Panc1 (cell line): ENCODE measurements around the gene CSF1. TPM values are rescaled to one million over a fixed set of nuclear protein-coding genes. Genes with fewer than 3 reads are reported as not detected.

Source experiments
- ATAC-seq: fragments of 200-7000 bp; cut with Tn5 transposase; 2 replicates; pipeline ENCODE4 v1.9.1; 2020; ENCODE audit warnings: mild to moderate bottlenecking, moderate library complexity
- BruUV-seq: library from RNA; stranded (reverse); fragments of 400-500 nt; replicated peaks from 2 replicates; lab custom pipeline; 2021; lab: Mats Ljungman, UMichigan
- CTCF ChIA-PET: fragments of 300-600 bp; sonication (Branson Sonifier 250); formaldehyde crosslinking; loops from one replicate; lab custom pipeline; 2022; ENCODE audit warnings: antibody characterized with exemption; lab: Charles Lee
- POLR2A ChIA-PET: fragments of 300-600 bp; sonication (Branson Sonifier 250); formaldehyde crosslinking; loops from one replicate; lab custom pipeline; 2022; ENCODE audit warnings: antibody characterized with exemption; lab: Charles Lee
- DNase-seq: peaks from one replicate; pipeline ENCODE4 v3.0.0-alpha.2; 2010; ENCODE audit warnings: low read depth, low spot score
- H3K27ac ChIP-seq: 2 replicates; pipeline ENCODE4 v1.5.1; 2011; ENCODE audit warnings: mild to moderate bottlenecking, low read length, inconsistent platforms
- H3K27me3 ChIP-seq: fragments of 200-500 bp; sonication (Bioruptor generic); 2 replicates; pipeline ENCODE4 v1.6.0; 2014; ENCODE audit warnings: low read length, inconsistent platforms; ENCODE audit not compliant: control insufficient read depth, insufficient read depth
- H3K36me3 ChIP-seq: fragments of 200-500 bp; sonication (Bioruptor generic); 2 replicates; pipeline ENCODE4 v1.5.1; 2014; ENCODE audit warnings: inconsistent platforms, mild to moderate bottlenecking, low read length, moderate library complexity; ENCODE audit not compliant: control insufficient read depth, insufficient read depth
- H3K4me1 ChIP-seq: 2 replicates; pipeline ENCODE4 v1.5.1; 2011; ENCODE audit warnings: inconsistent platforms, mild to moderate bottlenecking, low read length, moderate library complexity; ENCODE audit not compliant: control insufficient read depth, insufficient read depth
- H3K4me3 ChIP-seq, 2 experiments: 2 replicates each; pipeline ENCODE4 v1.5.1; 2011 to 2012; ENCODE audit warnings: low read depth in 2 of 2, low read length in 2 of 2, mild to moderate bottlenecking in 2 of 2, inconsistent platforms in 1 of 2, moderate library complexity in 1 of 2
- H3K9me3 ChIP-seq: fragments of 200-500 bp; sonication (Bioruptor generic); 2 replicates; pipeline ENCODE4 v1.5.1; 2014; ENCODE audit warnings: low read depth, mild to moderate bottlenecking, inconsistent platforms, low read length, moderate library complexity; ENCODE audit not compliant: control insufficient read depth, insufficient read depth
- POLR2AphosphoS5 ChIP-seq: IDR thresholded peaks from 2 replicates; pipeline ENCODE4 v1.6.1; 2012; ENCODE audit warnings: mild to moderate bottlenecking, low read depth, low read length, moderate library complexity
- SIN3A ChIP-seq: IDR thresholded peaks from 2 replicates; pipeline ENCODE4 v1.6.1; 2012; ENCODE audit warnings: low read depth, mild to moderate bottlenecking, low read length, moderate library complexity, borderline replicate concordance; ENCODE audit not compliant: insufficient read depth
- TCF7L2 ChIP-seq: IDR thresholded peaks from 2 replicates; pipeline ENCODE4 v1.6.1; 2011; ENCODE audit warnings: mild to moderate bottlenecking, low read depth, low read length, inconsistent platforms
- in situ Hi-C: cut with HindIII; loops from 2 replicates; pipeline ENCODE4 v1.10.0; 2016; ENCODE audit warnings: low sequenced_read_pairs, low pct_unique_long_range_greater_than_20kb
- intact Hi-C: fragments of 100-400 bp; cut with micrococcal nuclease; formaldehyde crosslinking; loops from one replicate; pipeline ENCODE4 v1.10.0; 2022; ENCODE audit not compliant: unreplicated experiment
- total RNA-seq: library from RNA; stranded (reverse); gene quantifications from one replicate; pipeline ENCODE4 v1.2.1, GENCODE V29; 2021; ENCODE audit not compliant: unreplicated experiment
- TF ChIP-seq, protein P1 (sequence below), 2 experiments: IDR thresholded peaks; 2 replicates each; pipeline ENCODE4 v1.6.1; 2011 to 2012; ENCODE audit warnings: low read depth in 2 of 2, control low read depth in 1 of 2, low read length in 1 of 2, mild to moderate bottlenecking in 1 of 2, moderate library complexity in 1 of 2; ENCODE audit not compliant: insufficient read depth in 1 of 2
- TF ChIP-seq, protein P2 (sequence below): fragments of 450-650 bp; IDR thresholded peaks from 2 replicates; pipeline ENCODE4 v1.5.1; 2017; ENCODE audit warnings: mild to moderate bottlenecking

CSF1 gene
- total RNA-seq, 1 experiment from 2014 or later: 217 TPM

DNA sequence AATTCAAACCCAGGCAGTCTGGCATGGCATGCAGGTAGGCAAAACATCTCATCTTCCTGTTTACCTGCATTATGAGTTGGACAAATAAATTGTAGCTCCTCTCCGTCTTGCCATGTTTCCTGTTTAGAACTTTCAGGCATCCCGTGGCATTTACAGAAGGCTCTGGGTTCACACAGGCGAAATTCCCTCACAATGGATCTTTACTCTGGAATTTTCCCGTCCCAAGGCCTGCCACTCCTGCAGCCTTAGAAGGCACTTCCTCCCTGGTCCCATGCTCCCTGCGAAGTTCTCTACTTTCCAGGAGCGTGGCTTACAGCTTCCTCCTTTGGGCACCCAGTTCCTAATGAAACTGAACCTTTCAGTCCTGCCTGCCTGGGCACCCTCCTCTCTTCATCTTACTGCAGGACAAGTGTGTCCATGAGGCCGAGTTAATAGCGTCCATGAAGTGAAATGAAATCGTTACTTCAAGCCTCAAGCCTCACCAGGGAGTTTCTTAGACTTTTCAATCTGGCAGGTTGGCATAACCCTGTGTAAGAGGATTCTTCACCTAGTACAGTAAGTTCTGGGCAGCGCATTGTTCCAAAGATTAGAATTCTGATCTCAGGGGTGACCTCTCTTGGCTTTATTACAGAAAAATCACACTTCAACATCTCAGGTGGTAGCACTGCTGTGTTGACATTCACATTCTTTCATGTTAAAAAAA lies 37.1 kb downstream of the CSF1 start:
- no peaks in the 10 kb centered on the region for H3K27me3 ChIP-seq
- no peaks in the 10 kb centered on the region for H3K9me3 ChIP-seq
- no peak overlapping the region for H3K4me3 ChIP-seq
- ChIA-PET CTCF (no interaction called here), POLR2A (no interaction called here)
- DNase-seq (no peak), ATAC-seq (peak; percentile 71)
- intact Hi-C loops (no loop called here), in situ Hi-C loops (no loop called here)
- peaks cover 14% of the 10 kb centered on the region for H3K4me1 ChIP-seq
- TF ChIP-seq, protein P1, sequence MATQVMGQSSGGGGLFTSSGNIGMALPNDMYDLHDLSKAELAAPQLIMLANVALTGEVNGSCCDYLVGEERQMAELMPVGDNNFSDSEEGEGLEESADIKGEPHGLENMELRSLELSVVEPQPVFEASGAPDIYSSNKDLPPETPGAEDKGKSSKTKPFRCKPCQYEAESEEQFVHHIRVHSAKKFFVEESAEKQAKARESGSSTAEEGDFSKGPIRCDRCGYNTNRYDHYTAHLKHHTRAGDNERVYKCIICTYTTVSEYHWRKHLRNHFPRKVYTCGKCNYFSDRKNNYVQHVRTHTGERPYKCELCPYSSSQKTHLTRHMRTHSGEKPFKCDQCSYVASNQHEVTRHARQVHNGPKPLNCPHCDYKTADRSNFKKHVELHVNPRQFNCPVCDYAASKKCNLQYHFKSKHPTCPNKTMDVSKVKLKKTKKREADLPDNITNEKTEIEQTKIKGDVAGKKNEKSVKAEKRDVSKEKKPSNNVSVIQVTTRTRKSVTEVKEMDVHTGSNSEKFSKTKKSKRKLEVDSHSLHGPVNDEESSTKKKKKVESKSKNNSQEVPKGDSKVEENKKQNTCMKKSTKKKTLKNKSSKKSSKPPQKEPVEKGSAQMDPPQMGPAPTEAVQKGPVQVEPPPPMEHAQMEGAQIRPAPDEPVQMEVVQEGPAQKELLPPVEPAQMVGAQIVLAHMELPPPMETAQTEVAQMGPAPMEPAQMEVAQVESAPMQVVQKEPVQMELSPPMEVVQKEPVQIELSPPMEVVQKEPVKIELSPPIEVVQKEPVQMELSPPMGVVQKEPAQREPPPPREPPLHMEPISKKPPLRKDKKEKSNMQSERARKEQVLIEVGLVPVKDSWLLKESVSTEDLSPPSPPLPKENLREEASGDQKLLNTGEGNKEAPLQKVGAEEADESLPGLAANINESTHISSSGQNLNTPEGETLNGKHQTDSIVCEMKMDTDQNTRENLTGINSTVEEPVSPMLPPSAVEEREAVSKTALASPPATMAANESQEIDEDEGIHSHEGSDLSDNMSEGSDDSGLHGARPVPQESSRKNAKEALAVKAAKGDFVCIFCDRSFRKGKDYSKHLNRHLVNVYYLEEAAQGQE (IDR thresholded peaks at IDR 0.05; ENCODE audit: insufficient read depth in 1 of 2, low read depth in 2 of 2, low read length in 1 of 2): no peak
- no peak for TF ChIP-seq POLR2AphosphoS5
- TF ChIP-seq TCF7L2: no peak
- TF ChIP-seq, protein P2, sequence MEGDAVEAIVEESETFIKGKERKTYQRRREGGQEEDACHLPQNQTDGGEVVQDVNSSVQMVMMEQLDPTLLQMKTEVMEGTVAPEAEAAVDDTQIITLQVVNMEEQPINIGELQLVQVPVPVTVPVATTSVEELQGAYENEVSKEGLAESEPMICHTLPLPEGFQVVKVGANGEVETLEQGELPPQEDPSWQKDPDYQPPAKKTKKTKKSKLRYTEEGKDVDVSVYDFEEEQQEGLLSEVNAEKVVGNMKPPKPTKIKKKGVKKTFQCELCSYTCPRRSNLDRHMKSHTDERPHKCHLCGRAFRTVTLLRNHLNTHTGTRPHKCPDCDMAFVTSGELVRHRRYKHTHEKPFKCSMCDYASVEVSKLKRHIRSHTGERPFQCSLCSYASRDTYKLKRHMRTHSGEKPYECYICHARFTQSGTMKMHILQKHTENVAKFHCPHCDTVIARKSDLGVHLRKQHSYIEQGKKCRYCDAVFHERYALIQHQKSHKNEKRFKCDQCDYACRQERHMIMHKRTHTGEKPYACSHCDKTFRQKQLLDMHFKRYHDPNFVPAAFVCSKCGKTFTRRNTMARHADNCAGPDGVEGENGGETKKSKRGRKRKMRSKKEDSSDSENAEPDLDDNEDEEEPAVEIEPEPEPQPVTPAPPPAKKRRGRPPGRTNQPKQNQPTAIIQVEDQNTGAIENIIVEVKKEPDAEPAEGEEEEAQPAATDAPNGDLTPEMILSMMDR: no peak
- no peak for TF ChIP-seq SIN3A
- H3K36me3 ChIP-seq: no peaks in the 10 kb centered on the region
- no TSS peak for BruUV-seq
- H3K27ac ChIP-seq: peak overlapping the region; percentile 95

DNA sequence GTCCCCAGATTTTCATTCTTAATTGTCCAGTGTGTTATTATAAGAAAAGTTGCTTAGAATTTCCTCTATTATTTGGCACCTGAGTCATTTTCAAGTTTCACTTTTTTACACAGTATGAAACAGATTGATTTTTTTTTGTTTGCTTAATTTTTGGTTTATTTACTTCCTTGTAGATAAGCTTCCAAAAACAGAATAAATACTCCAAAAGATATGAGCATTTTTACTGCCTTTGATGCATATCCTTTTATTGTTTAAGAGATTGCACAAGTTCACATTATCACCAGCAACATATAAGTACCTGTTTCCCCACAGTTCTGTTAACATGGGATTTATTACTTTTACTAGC lies 37.6 kb downstream of the CSF1 start:
- Histone ChIP-seq H3K4me3 (no peak overlapping the region), H3K36me3 (no peaks in the 10 kb centered on the region), H3K4me1 (peaks cover 14% of the 10 kb centered on the region), H3K27me3 (no peaks in the 10 kb centered on the region), H3K27ac (peak overlapping the region; percentile 95), H3K9me3 (no peaks in the 10 kb centered on the region)
- ATAC-seq (peak; percentile 37; the same call in 1 of the 2 replicates), DNase-seq (no peak)
- no TSS peak for BruUV-seq
- TF ChIP-seq SIN3A (no peak), TCF7L2 (peak; percentile 98), POLR2AphosphoS5 (no peak)
- POLR2A ChIA-PET: no interaction called here
- intact Hi-C loops (no loop called here), in situ Hi-C loops (no loop called here)
- CTCF ChIA-PET: no interaction called here

DNA sequence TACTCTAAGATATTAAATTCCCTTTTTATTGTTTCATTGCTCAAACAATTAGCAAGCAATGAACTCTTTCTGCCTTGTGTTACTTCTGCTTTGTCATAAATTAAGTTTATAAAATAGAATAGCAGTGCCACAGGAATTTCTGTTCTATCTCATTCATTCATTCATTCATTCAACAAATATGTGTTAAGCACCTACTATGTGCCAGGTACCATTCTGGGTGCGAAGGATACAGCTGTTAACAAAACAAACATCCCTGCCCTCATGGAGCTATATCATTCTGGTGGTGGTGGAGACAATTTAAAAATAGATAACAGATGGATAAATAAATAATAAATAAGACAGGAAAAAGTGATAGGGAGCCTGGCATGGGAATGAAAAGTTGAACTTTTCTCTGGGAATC lies 39.4 kb downstream of the CSF1 start:
- CTCF ChIA-PET: no interaction called here
- intact Hi-C loops: no loop called here
- BruUV-seq: no TSS peak
- Histone ChIP-seq H3K9me3 (0 out of 2 replicates have a peak, but pooled peaks cover 3% of the 10 kb centered on the region), H3K36me3 (no peaks in the 10 kb centered on the region), H3K27ac (peak overlapping the region; percentile 95), H3K4me3 (no peak overlapping the region), H3K27me3 (no peaks in the 10 kb centered on the region), H3K4me1 (peaks cover 14% of the 10 kb centered on the region)
- DNase-seq: no peak
- POLR2A ChIA-PET: no interaction called here
- in situ Hi-C loops: no loop called here
- ATAC-seq: no peak
- no peak for TF ChIP-seq SIN3A
- TF ChIP-seq, protein P1 (IDR thresholded peaks at IDR 0.05; ENCODE audit: insufficient read depth in 1 of 2, low read depth in 2 of 2, low read length in 1 of 2): no peak
- no peak for TF ChIP-seq TCF7L2
- TF ChIP-seq POLR2AphosphoS5: no peak
- TF ChIP-seq, protein P2: no peak
